G401 (cell line): ENCODE measurements around the gene SMAP2. TPM values are rescaled to one million over a fixed set of nuclear protein-coding genes. Genes with fewer than 3 reads are reported as not detected.
"Not testable (repeated sequence)": the region's sequence is repeated elsewhere in the genome, so short reads cannot be mapped to it uniquely, and the experiment has no call there.

Experiments
- DNase-seq: peaks from one replicate; pipeline ENCODE4 v3.0.0-alpha.2; 2015; ENCODE audit warnings: low spot score
- in situ Hi-C: cut with HindIII; loops from 2 replicates; pipeline ENCODE4 v1.10.0; 2016; ENCODE audit warnings: low sequenced_read_pairs, mixed read lengths
- total RNA-seq: library from RNA; depleted of rRNA; stranded (reverse); fragments of >200 nt; shearing (Covaris generic); gene quantifications from 2 replicates; pipeline ENCODE4 v1.2.3, GENCODE V29; 2014

Gene SMAP2
- total RNA-seq, 1 experiment from 2014 or later, result 21.9 TPM

DNA sequence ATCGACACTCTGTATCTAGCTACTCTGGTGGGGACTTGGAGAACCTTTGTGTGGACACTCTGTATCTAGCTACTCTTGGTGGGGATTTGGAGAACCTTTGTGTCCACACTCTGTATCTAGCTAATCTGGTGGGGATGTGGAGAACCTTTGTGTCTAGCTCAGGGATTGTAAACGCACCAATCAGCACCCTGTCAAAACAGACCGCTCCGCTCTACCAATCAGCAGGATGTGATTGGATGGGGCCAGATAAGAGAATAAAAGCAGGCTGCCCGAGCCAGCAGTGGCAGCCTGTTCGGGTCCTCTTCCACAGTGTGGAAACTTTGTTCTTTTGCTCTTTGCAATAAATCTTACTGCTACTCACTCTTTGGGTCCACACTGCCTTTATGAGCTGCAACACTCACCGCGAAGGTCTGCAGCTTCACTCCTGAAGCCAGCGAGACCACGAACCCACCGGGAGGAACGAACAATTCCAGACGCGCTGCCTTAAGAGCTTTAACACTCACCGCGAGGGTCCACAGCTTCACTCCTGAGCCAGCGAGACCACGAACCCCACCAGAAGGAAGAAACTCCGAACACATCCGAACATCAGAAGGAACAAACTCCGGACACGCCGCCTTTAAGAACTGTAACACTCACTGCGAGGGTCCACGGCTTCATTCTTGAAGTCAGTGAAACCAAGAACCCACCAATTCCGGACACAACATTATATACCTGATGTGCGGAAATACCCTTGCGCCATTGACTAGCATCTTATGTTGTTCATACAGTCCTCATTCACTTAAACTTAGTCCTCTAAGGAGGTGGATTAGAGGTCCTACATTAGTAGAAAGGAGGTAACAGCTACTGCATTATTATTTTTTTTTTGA is 15.2 kb downstream of the SMAP2 start:
- in situ Hi-C loops, DNase-seq: not testable (repeated sequence)

DNA sequence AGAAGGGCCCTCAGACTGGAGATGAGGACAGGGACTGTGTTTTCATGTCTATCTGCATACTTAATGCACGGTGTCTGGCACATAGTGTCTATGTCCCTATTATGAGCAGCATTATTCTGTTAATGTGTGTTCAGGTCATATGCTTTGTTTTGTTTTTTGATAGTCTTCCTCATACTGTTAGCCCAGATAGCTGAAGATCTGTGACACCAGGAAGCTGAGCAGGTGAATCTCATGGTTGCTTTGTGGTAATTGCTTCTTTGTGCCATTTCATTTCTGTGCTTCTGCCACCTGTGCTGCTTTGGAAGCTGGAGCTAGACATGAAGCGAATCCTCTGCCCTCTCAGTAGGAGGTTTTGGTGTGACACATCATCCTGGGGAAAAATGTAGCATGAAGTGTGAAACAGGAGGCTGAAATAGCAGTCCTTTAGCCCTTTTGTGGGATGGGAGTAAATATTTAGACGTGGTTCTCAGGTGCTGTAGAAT is 15.8 kb downstream of the SMAP2 start:
- in situ Hi-C loops, result no loop called here
- no peak for DNase-seq

DNA sequence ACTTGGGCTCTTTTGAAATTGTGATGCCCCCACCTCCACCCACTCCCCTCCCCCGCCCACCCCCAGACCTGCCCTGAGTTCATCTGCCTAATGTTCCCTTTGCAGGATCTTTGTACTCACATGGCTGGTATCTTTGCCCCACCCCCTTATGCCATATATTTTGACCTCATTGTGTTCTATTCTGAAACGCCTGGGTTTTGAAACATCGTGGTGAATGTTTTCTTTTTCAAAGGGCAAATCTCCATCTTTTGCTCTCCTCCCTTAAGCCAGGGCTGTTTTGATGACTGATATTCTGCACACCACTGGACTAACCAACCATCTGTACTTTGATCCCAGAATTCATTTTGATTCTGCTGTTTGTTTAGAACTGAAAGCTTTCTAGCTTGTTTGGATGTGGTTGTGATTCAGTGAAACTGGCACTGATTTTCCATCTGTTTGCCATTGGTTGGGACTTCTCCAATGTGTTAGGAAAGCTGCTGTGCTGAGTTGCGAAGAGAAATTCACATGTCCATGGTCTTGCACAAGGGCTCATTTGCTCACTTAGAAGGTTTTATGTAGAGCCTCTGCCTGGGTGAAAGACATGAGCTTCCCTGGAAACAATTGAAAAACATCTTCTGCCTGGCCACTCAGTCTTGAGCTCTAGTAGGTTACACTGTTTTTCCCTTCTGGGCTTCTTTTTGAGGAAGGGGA is 16.5 kb downstream of the SMAP2 start:
- no peak for DNase-seq
- in situ Hi-C loops, result no loop called here

DNA sequence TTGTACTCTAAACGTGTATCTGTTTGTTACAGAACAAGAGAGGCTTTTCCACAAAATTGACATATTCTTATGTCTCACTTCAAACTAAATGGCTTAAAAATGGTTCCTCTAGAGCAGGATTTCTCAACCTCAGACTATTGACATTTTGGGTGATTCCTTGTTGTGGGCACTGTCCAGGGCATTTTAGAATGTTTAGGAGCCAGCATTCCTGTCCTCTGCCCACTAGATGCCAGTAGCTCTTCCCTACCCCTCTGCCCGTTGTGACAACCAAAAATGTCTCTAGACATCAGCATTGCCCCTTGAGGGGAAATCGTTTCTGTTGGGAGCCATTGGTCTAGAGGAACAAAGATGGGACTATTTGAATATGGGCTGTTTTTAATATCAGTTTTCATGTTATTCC is 17.3 kb downstream of the SMAP2 start:
- in situ Hi-C loops, result no loop called here

DNA sequence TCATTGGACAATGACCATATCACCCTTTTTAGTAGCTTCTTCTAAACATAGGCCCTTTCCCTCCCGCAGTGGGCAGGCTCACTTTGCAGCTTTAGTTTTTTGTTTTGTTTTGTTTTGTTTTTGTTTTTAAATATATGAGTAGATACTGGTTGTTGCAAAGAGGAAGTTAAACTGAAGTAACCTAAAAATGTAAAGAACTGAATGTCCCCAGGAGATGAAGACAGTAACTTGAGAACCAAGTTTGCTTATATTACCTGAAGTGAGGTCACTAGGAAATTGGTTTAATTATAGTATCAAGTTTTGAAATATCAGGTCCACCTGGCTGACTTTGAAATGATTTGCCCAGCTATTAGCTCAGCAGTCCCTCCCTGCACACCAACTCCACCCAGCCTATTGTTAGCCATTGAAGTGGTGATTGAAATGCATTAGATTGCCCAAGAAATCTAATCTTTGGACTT is 18.2 kb downstream of the SMAP2 start:
- in situ Hi-C loops, result no loop called here
- no peak for DNase-seq

More for the DNA sequence above, 17.3 kb downstream of the SMAP2 start:
- no peak for DNase-seq

DNA sequence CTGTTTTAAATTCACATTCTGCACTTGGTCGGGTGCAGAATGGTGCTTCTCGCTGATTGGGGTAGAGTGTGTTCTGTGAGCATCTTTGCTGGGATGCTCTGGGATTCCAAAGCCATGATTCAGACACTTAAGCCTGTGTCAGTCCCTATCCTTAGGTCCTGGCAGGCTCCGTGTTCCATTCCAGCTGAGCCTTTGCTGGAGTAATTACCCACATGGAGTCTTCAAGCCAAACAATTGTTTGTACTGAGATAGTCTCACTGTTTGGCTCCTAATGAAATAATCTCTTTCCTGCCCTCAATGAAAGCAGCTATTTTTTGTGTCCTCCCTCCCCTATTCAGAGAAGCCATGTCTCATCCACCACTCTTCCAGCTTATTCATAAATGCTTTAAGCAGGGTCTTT is 18.7 kb downstream of the SMAP2 start:
- DNase-seq, result no peak
- in situ Hi-C loops, result no loop called here

DNA sequence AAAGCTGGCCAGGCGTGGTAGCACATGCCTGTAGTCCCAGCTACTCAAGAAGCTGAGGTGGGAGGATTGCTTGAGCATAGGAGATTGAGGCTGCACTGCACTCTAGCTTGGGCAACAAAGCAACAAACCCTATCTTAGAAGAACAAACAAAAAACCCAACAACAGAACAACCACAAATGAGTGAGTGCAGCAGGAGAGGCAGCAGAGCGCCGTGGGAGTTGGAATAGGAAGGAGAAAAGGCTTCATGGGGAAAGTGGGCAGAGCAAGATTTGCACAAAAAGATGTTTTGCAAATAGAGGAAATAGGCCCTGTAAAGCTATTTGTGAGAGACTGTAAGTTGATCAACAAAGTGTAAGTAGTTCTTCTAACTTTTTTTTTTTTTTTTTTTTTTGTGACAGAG is 19.6 kb downstream of the SMAP2 start:
- no peak for DNase-seq
- in situ Hi-C loops, result no loop called here

DNA sequence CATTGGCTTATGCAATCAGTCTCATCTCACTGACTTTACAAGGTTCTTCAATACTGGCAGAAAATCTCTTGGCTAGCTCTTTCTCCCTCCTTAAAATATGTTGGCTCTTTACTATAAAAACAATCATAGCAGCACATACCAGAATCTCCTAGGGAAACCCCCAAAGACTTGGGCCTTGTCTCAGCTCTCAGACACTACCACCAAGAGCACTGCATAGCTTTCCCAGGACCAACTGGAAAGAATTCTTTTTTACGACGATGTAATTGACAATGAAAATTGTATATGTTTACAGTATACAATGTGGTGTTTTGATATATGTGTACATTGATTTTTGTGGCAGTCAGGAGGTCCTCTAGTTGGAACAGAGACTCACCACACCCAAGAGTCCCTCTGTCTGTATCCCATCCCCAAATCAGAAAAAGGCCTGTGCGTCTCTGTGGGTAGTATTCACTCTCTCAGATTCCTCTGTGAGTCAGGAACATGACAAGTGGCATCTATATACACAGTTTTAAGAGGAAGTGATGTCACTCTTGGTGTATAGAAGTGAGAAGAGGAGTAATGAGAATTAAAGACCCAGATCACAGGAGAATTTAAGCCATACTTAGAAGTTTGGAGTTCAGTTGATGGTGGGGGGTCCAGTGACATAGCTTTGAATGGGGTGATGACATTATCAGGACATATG is 21.1 kb downstream of the SMAP2 start:
- in situ Hi-C loops, result no loop called here
- no peak for DNase-seq

DNA sequence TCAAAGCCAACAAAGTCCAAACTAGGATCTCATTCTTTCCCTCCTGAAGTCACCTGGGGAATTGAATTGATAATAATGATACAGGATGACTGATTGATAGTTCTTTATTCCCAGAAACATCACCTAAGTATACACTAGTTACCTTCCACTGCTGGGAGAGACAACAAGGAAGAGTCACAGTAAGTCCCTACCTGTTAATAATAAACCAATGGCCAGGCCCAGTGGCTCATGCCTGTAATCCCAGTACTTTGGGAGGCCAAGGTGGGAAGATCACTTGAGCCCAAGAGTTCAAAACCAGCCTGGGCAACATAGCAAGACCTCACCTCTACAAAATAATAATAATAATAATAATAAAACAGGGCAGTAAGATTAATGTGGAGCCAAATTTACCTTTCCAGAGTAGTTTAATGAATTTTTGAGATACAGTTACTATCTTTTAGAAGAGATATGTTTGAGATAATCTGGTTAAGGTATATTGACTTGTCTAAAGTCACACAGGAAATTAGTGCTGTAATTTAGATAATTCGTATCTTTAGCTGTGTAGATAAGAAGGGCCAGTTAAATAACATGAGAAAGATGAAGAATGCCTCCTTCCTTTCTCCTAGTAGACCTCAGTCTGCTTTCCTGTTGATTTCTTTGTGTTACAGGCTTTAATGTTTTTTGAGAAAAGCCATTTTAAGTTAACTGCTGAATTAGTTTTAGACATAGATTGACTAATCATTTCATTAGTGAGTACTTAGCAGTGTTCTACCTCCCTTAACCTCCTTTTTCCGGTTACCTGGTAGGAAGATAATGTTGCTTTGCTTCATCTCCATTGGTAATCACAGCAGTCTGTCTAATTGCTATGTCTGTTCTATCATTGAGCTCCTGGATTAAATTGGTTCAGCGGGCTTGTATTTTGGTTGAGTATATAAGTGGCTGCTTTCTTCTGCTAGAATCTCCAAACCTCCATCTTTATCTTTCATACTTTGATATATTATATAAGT is 22.0 kb downstream of the SMAP2 start:
- no peak for DNase-seq
- in situ Hi-C loops, result no loop called here

DNA sequence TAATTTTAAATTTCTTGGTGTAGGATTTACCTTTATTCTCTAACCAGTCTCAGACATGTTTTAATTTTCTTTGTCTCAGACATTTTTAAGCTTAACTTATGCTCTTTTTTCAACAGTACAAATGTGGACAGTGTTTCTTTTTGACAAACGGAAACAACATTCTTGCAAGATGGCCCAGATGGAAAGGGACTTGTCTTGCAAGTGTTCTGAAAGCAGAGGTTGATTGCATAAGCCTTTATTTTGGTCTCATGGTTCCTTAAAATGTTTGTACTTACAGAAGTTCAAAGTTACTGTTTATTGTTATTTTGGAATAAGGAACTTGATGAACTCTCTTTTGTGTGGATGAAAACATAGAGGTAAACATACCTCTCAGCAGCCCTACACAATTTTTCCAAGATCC is 22.9 kb downstream of the SMAP2 start:
- in situ Hi-C loops, result no loop called here
- no peak for DNase-seq

DNA sequence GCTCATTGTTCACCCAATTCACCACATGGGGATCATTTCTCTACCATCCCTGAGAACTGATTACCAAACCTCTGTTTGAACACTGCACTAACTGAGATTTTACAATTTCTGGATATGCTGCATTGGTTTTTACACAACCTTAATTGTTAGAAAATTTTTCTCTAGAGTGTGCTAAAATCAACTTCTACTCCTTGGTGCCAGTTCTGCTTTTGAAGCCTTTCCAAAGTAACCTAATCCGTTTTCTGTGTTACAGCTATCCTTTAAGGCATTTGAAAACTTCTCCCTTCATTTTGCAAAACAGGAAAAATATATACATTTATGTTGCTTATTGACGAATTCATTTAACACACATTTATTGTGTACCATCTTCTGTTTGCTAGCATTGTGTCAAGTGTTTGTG is 23.7 kb downstream of the SMAP2 start:
- no peak for DNase-seq
- in situ Hi-C loops, result no loop called here

DNA sequence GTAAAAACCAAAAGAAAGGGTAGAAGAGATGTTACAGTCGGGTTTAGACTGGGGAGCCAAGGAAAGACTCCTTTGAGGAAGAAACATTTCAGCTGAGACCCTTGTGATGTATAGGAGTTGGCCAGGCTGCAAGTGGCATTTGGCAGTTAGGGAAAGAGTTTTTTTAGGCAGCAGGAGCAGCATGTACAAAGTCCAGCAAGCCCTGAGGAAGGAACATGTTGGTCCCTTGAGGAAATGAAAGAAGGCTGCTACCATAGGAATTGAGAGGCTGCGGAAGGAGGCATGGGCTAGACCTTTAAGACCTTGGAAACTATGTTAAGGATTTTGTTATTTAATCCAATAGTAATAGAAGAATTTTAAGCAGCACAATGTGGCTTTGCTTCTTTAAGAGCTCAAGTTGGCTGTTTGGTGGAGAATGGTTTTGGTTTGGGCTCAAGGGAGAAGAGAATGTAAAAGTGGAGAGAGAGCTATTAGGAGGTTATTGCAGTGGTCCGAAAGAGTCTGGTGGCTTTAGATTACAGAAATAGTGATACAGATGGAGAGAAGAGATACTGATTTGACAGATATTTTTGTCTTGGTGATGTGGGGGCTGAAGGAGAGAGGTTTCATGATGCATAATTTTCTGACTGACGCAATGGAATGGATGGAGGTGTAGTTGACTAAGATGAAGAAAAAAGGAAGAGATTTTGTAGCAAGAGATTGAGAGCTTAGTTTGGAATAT is 26.6 kb downstream of the SMAP2 start:
- in situ Hi-C loops, result no loop called here
- DNase-seq, result no peak

DNA sequence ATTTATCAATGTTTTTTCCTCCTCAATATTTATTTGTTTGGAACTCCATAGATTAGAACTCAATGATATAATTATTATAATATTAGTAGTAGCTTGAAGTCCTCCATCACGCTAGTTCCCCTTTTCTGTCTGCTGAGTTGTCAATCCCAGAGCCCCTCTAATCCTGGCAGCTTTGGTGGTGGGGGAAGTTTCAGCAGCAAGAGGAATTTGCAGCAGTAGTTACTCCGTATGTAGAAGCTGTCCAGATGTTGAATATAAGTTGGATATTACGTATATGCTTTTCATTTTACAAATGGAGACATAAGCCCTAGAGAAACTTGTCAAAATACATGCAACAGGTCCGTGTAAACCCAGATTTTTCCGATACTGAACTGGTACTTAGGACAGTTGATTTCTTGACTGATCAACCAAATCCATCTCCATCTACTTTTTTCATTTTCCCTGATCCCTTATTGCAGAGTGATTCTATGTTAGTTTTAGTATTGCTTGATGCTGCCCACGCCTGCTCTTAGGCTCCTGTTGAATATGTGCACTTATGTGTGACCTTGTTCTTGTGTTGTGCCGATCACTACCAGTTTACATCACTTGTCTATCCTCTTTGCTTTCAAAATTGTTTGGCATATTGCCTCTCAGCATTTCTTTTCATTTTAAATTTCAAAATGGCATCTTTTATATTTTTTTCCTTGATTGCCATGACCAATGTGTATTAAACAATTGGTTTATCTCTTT is 28.1 kb downstream of the SMAP2 start:
- no peak for DNase-seq
- in situ Hi-C loops, result no loop called here

DNA sequence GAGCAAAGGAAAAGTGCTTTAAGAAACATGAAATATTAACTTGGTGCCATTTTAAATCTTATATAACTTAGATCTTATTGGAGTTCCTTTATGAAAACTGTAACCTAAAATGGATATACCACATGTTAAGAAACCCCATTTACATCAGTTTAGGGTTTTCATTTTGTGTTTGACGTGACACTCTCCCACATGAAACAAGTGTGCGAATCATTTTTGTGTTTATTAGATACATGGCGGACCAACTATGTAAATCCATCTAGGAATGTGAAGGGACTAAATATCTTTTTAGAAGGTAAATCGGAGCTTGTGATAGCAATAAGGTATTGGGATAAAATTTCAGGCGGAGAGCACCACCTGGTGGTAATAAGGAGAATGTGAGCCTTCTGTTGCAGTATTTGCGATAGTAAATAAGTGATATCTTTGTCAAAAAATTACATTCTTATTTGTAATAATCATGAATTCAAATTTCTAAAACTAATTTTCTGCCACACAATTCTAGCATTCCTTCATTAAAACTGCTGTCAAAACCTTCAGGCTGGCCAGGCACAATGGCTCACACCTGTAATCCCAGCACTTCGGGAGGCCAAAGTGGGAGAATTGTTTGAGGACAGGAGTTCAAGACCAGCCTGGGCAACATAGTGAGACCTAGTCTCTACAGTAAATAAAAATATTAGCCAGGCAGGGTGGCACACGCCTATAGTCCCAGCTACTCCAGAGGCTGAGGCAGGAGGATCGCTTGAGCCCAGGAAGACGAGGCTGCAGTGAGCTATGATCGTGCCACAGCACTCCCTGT is 31.3 kb downstream of the SMAP2 start:
- peak; percentile 84 for DNase-seq
- in situ Hi-C loops, result no loop called here

DNA sequence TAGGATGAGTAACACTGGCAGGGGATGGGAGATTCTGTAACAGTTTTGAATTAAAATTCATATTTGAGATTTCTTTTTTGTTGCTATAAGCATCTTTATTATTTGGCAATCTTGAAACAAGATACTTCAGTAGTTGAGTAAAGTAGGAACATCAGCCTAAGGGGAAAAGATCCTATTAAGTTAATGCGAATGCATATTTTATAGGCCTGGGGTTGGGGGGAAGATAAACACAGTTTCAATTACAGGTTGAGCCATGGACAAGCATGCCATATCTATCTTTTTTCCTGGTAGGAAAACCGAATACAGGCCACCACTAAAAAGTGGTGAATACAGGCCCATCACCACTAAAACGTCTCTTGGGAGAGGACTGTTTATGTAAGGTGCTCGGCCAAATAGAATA is 32.3 kb downstream of the SMAP2 start:
- DNase-seq, result no peak
- in situ Hi-C loops, result no loop called here

DNA sequence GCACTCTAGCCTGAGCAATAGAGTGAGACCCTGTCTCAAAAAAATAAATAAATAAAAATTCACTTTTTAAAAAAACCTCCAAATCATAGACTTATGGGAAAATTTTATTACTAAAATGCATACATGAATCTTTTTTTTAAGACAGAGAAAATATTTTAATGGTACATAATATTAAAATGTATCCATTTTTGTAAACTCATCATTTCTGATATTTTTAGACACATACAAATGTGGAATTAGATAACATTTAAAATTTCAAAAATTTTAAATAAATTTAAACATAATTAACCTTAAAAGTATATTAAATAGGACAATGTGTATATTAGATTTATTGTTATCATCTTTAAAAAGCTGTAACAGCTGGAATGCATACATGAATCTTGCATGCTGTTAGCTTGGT is 33.9 kb downstream of the SMAP2 start:
- in situ Hi-C loops, result no loop called here

DNA sequence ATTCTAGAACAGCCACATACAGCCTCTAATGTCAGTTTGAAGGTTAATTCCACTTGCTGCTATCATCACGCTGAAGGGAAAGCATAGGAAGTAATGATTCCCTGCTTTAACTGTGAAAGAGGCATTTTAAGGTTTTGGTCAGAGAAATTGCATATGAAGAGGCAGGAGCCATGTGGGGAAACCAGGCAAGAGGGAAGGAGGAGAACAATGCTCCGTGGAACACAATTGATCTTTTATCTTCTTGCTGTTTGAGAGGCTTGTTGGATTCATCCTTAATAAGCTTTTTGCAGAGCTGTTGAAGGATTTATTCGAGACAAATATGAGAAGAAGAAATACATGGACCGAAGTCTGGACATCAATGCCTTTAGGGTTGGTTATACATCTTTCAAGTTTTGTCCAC is 35.9 kb downstream of the SMAP2 start:
- in situ Hi-C loops, result no loop called here
- DNase-seq, result no peak

More for the DNA sequence above, 33.9 kb downstream of the SMAP2 start:
- DNase-seq, result no peak
